Skin epidermis (tissue), 12 donors: ENCODE results near the gene UBL5.
A peak's percentile ranks its signal among the peaks of the same experiment; 100 is the strongest.

Experiments used
- H3K27ac ChIP-seq, 21 experiments: fragments of 200-600 bp; sonication (generic) in 11 of 21; one replicate each; pipeline ENCODE4 v1.5.0; 2020; ENCODE audit warnings: mild to moderate bottlenecking in 3 of 21, inconsistent platforms in 2 of 21, moderate library complexity in 2 of 21
- H3K4me3 ChIP-seq, 7 experiments: fragments of 200-600 bp; sonication (generic) in 2 of 7; one replicate each; pipeline ENCODE4 v1.5.0; 2020; ENCODE audit warnings: inconsistent platforms in 2 of 7, mild to moderate bottlenecking in 2 of 7, moderate library complexity in 1 of 7

UBL5 gene

GRCh38 chr19:9848060-9848459, 20.3 kb downstream of the UBL5 start:
- Histone ChIP-seq H3K4me3 (no peak overlapping the region), H3K27ac (peak overlapping the region in 4 of 21 experiments; percentile 6 to 37 (median 30))

GRCh38 chr19:9848762-9849161, 21.0 kb downstream of the UBL5 start:
- Histone ChIP-seq H3K4me3 (no peak overlapping the region), H3K27ac (no peak overlapping the region)

GRCh38 chr19:9849791-9850190, 22.1 kb downstream of the UBL5 start:
- Histone ChIP-seq H3K27ac (no peak overlapping the region), H3K4me3 (no peak overlapping the region)

- H3K27ac ChIP-seq, result no peak overlapping the region
- no peak overlapping the region for H3K4me3 ChIP-seq
These were observed 22.7 kb downstream of the UBL5 start for GRCh38 chr19:9850235-9850959.

GRCh38 chr19:9854282-9854846, 26.6 kb downstream of the UBL5 start:
- no peak overlapping the region for H3K4me3 ChIP-seq

GRCh38 chr19:9856609-9857008, 28.9 kb downstream of the UBL5 start:
- Histone ChIP-seq H3K27ac (peak overlapping the region in 5 of 21 experiments; percentile 63 to 91 (median 80)), H3K4me3 (no peak overlapping the region)

More at GRCh38 chr19:9854282-9854846, 26.6 kb downstream of the UBL5 start:
- no peak overlapping the region for H3K27ac ChIP-seq

GRCh38 chr19:9857076-9857721, 29.5 kb downstream of the UBL5 start:
- peak overlapping the region in 2 of 7 experiments; percentile 5 to 11 for H3K4me3 ChIP-seq
- peak overlapping the region in 11 of 21 experiments; percentile 36 to 91 (median 65) for H3K27ac ChIP-seq

GRCh38 chr19:9857920-9858746, 30.4 kb downstream of the UBL5 start:
- Histone ChIP-seq H3K4me3 (peak overlapping the region in 2 of 7 experiments; percentile 5 to 11), H3K27ac (peak overlapping the region in 14 of 21 experiments; percentile 2 to 91 (median 60))

GRCh38 chr19:9858766-9859165, 31.0 kb downstream of the UBL5 start:
- Histone ChIP-seq H3K27ac (peak overlapping the region in 9 of 21 experiments; percentile 21 to 91 (median 70)), H3K4me3 (no peak overlapping the region)

- Histone ChIP-seq H3K4me3 (no peak overlapping the region), H3K27ac (no peak overlapping the region)
These were observed 32.7 kb downstream of the UBL5 start for GRCh38 chr19:9860407-9860806.

GRCh38 chr19:9861503-9861902, 33.8 kb downstream of the UBL5 start:
- Histone ChIP-seq H3K4me3 (no peak overlapping the region), H3K27ac (no peak overlapping the region)

- peak overlapping the region in 3 of 21 experiments; percentile 51 to 65 (median 63) for H3K27ac ChIP-seq
These were observed 35.2 kb downstream of the UBL5 start for GRCh38 chr19:9862938-9863337.

GRCh38 chr19:9863759-9864158, 36.0 kb downstream of the UBL5 start:
- peak overlapping the region in 1 of 21 experiments; percentile 65 for H3K27ac ChIP-seq

More at GRCh38 chr19:9862938-9863337, 35.2 kb downstream of the UBL5 start:
- no peak overlapping the region for H3K4me3 ChIP-seq

GRCh38 chr19:9865732-9866501, 38.2 kb downstream of the UBL5 start:
- Histone ChIP-seq H3K4me3 (no peak overlapping the region), H3K27ac (peak overlapping the region in 3 of 21 experiments; percentile 16 to 73 (median 41))

More at GRCh38 chr19:9863759-9864158, 36.0 kb downstream of the UBL5 start:
- no peak overlapping the region for H3K4me3 ChIP-seq

- no peak overlapping the region for H3K4me3 ChIP-seq
- no peak overlapping the region for H3K27ac ChIP-seq
These were observed 41.4 kb downstream of the UBL5 start for GRCh38 chr19:9868983-9869617.

GRCh38 chr19:9871626-9872338, 44.1 kb downstream of the UBL5 start:
- no peak overlapping the region for H3K27ac ChIP-seq
- no peak overlapping the region for H3K4me3 ChIP-seq

GRCh38 chr19:9872618-9873242, 45.0 kb downstream of the UBL5 start:
- no peak overlapping the region for H3K4me3 ChIP-seq

More at GRCh38 chr19:9872618-9873242, 45.0 kb downstream of the UBL5 start:
- H3K27ac ChIP-seq, result no peak overlapping the region
